DND-41 (cell line): ENCODE data around the gene RIOK2.

ENCODE experiments used
- ATAC-seq: fragments of 200-7000 bp; cut with Tn5 transposase; 3 replicates; pipeline ENCODE4 v1.9.1; 2021; ENCODE audit warnings: low read depth; ENCODE audit not compliant: insufficient read depth
- DNase-seq: peaks from one replicate; pipeline ENCODE4 v3.0.0-alpha.2; 2020
- H2AFZ ChIP-seq: 2 replicates; pipeline ENCODE4 v1.6.0; 2012; ENCODE audit warnings: low read depth, low read length
- H3K27ac ChIP-seq: 2 replicates; pipeline ENCODE4 v1.5.1; 2012; ENCODE audit warnings: low read length, inconsistent platforms
- H3K27me3 ChIP-seq: fragments of 200-600 bp; sonication (generic); 2 replicates; pipeline ENCODE4 v1.6.0; 2012; ENCODE audit warnings: low read length, mild to moderate bottlenecking, inconsistent platforms; ENCODE audit not compliant: insufficient read depth, poor library complexity
- H3K36me3 ChIP-seq: 2 replicates; pipeline ENCODE4 v1.5.1; 2012; ENCODE audit warnings: low read length, inconsistent platforms; ENCODE audit not compliant: insufficient read depth
- H3K4me1 ChIP-seq: 2 replicates; pipeline ENCODE4 v1.5.1; 2012; ENCODE audit warnings: mild to moderate bottlenecking, low read length; ENCODE audit not compliant: insufficient read depth
- H3K4me2 ChIP-seq: 2 replicates; pipeline ENCODE4 v1.6.0; 2012; ENCODE audit warnings: mild to moderate bottlenecking, moderate library complexity, low read length, inconsistent platforms; ENCODE audit not compliant: insufficient read depth
- H3K4me3 ChIP-seq, 2 experiments: fragments of 200-600 bp in 1 of 2; shearing (Covaris generic) in 1 of 2; 2 replicates each; pipeline ENCODE4 v1.5.1; 2012 to 2016; ENCODE audit warnings: inconsistent platforms in 2 of 2, low read length in 2 of 2, mild to moderate bottlenecking in 2 of 2, low read depth in 1 of 2, moderate library complexity in 1 of 2
- H3K79me2 ChIP-seq: 2 replicates; pipeline ENCODE4 v1.6.0; 2012; ENCODE audit warnings: low read length, inconsistent platforms; ENCODE audit not compliant: insufficient read depth
- H3K9ac ChIP-seq: 2 replicates; pipeline ENCODE4 v1.6.0; 2012; ENCODE audit warnings: low read depth, mild to moderate bottlenecking, inconsistent platforms, low read length, moderate library complexity
- H3K9me3 ChIP-seq: 2 replicates; pipeline ENCODE4 v1.5.1; 2012; ENCODE audit warnings: low read length, moderate library complexity, mild to moderate bottlenecking, inconsistent platforms; ENCODE audit not compliant: insufficient read depth, severe bottlenecking
- H4K20me1 ChIP-seq: 2 replicates; pipeline ENCODE4 v1.6.0; 2012; ENCODE audit warnings: low read length; ENCODE audit not compliant: insufficient read depth
- EZH2 ChIP-seq: IDR thresholded peaks from 3 replicates; pipeline ENCODE4 v1.6.1; 2012; ENCODE audit warnings: borderline replicate concordance, low read depth, mild to moderate bottlenecking, moderate library complexity, low read length, inconsistent platforms; ENCODE audit not compliant: severe bottlenecking
- TF ChIP-seq, protein P1 (sequence below): IDR thresholded peaks from 2 replicates; pipeline ENCODE4 v1.5.1; 2012; ENCODE audit warnings: borderline replicate concordance, low read length, moderate library complexity, mild to moderate bottlenecking; ENCODE audit not compliant: poor library complexity, severe bottlenecking; ENCODE audit errors: extremely low read depth

RIOK2 gene

GRCh38 chr5:97171703-97172102 is 11.3 kb downstream of the RIOK2 start:
- peaks cover 7% of the 10 kb centered on the region for H3K79me2 ChIP-seq
- H3K4me1 ChIP-seq = no peaks in the 10 kb centered on the region
- TF ChIP-seq, protein P1, sequence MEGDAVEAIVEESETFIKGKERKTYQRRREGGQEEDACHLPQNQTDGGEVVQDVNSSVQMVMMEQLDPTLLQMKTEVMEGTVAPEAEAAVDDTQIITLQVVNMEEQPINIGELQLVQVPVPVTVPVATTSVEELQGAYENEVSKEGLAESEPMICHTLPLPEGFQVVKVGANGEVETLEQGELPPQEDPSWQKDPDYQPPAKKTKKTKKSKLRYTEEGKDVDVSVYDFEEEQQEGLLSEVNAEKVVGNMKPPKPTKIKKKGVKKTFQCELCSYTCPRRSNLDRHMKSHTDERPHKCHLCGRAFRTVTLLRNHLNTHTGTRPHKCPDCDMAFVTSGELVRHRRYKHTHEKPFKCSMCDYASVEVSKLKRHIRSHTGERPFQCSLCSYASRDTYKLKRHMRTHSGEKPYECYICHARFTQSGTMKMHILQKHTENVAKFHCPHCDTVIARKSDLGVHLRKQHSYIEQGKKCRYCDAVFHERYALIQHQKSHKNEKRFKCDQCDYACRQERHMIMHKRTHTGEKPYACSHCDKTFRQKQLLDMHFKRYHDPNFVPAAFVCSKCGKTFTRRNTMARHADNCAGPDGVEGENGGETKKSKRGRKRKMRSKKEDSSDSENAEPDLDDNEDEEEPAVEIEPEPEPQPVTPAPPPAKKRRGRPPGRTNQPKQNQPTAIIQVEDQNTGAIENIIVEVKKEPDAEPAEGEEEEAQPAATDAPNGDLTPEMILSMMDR = no peak
- TF ChIP-seq EZH2 = no peak
- H3K36me3 ChIP-seq = peaks cover 95% of the 10 kb centered on the region
- H3K4me3 ChIP-seq = no peak overlapping the region
- no peaks in the 10 kb centered on the region for H3K27me3 ChIP-seq
- DNase-seq = no peak
- H3K9ac ChIP-seq = no peak overlapping the region
- no peaks in the 10 kb centered on the region for H3K9me3 ChIP-seq
- no peak overlapping the region for H3K4me2 ChIP-seq
- ATAC-seq = no peak
- H2AFZ ChIP-seq = no peak overlapping the region
- no peaks in the 10 kb centered on the region for H4K20me1 ChIP-seq
- no peak overlapping the region for H3K27ac ChIP-seq

- Histone ChIP-seq H3K36me3 (peaks cover 91% of the 10 kb centered on the region), H3K27ac (0 out of 2 replicates have a peak overlapping the region, but pooled peaks have one; percentile 11), H2AFZ (no peak overlapping the region), H4K20me1 (no peaks in the 10 kb centered on the region), H3K27me3 (no peaks in the 10 kb centered on the region), H3K9me3 (no peaks in the 10 kb centered on the region), H3K9ac (no peak overlapping the region), H3K79me2 (peaks cover 7% of the 10 kb centered on the region), H3K4me3 (no peak overlapping the region), H3K4me1 (no peaks in the 10 kb centered on the region), H3K4me2 (no peak overlapping the region)
- no peak for ATAC-seq
- DNase-seq = no peak
- TF ChIP-seq, protein P1 = no peak
- no peak for TF ChIP-seq EZH2
Observed at GRCh38 chr5:97167435-97167834, 15.6 kb downstream of the RIOK2 start.

- ATAC-seq = no peak
- TF ChIP-seq EZH2 = no peak
- TF ChIP-seq, protein P1 = no peak
- no peaks in the 10 kb centered on the region for H3K4me1 ChIP-seq
- peaks cover 91% of the 10 kb centered on the region for H3K36me3 ChIP-seq
- H3K9ac ChIP-seq = no peak overlapping the region
- H3K27ac ChIP-seq = no peak overlapping the region; the same call in 1 of the 2 replicates
- H3K4me3 ChIP-seq = no peak overlapping the region
- DNase-seq = no peak
- no peaks in the 10 kb centered on the region for H3K27me3 ChIP-seq
- H2AFZ ChIP-seq = no peak overlapping the region
- no peak overlapping the region for H3K4me2 ChIP-seq
- no peaks in the 10 kb centered on the region for H3K9me3 ChIP-seq
- H3K79me2 ChIP-seq = peaks cover 4% of the 10 kb centered on the region; the same call in 1 of the 2 replicates
- no peaks in the 10 kb centered on the region for H4K20me1 ChIP-seq
Observed at GRCh38 chr5:97165726-97166125, 17.3 kb downstream of the RIOK2 start.

DNA sequence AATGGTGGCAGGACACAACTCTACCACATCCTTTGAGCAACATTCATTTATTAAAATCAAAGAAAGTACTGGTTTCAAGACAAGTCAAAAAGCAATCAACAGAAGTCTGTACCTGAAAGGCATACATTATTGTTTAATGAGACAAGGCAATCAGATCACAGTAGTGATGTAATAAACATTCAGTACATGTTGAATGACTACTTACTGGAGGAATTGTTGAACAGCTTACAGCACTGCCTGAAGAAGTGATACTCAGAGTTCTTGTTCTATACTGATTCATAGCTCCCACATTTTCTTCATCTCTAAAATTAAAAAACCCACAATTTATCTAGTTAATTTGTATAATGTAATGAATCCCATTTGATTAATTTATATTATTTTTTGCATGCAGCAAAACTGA is 18.2 kb downstream of the RIOK2 start:
- no peak overlapping the region for H3K4me3 ChIP-seq
- H3K79me2 ChIP-seq = peaks cover 4% of the 10 kb centered on the region; the same call in 1 of the 2 replicates
- no peak overlapping the region for H3K27ac ChIP-seq
- no peak overlapping the region for H2AFZ ChIP-seq
- no peaks in the 10 kb centered on the region for H3K4me1 ChIP-seq
- peaks cover 93% of the 10 kb centered on the region for H3K36me3 ChIP-seq
- TF ChIP-seq, protein P1 = no peak
- DNase-seq (no peak), ATAC-seq (no peak)
- no peak overlapping the region for H3K9ac ChIP-seq
- H3K9me3 ChIP-seq = no peaks in the 10 kb centered on the region
- H3K4me2 ChIP-seq = no peak overlapping the region
- H4K20me1 ChIP-seq = no peaks in the 10 kb centered on the region
- no peaks in the 10 kb centered on the region for H3K27me3 ChIP-seq
